ENCODE results near the gene NUDT3.

GRCh38 chr6:34370361-34370760 is 22.1 kb downstream of the NUDT3 start:
- TF ChIP-seq, protein P1, sequence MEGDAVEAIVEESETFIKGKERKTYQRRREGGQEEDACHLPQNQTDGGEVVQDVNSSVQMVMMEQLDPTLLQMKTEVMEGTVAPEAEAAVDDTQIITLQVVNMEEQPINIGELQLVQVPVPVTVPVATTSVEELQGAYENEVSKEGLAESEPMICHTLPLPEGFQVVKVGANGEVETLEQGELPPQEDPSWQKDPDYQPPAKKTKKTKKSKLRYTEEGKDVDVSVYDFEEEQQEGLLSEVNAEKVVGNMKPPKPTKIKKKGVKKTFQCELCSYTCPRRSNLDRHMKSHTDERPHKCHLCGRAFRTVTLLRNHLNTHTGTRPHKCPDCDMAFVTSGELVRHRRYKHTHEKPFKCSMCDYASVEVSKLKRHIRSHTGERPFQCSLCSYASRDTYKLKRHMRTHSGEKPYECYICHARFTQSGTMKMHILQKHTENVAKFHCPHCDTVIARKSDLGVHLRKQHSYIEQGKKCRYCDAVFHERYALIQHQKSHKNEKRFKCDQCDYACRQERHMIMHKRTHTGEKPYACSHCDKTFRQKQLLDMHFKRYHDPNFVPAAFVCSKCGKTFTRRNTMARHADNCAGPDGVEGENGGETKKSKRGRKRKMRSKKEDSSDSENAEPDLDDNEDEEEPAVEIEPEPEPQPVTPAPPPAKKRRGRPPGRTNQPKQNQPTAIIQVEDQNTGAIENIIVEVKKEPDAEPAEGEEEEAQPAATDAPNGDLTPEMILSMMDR (IDR thresholded peaks at IDR 0.05), result no peak
- TF ChIP-seq POLR2A (IDR thresholded peaks at IDR 0.05), result no peak
